ENCODE results near the gene NPL. TPM values are rescaled to one million over a fixed set of nuclear protein-coding genes. Genes with fewer than 3 reads are reported as not detected.

NPL gene, protein sequence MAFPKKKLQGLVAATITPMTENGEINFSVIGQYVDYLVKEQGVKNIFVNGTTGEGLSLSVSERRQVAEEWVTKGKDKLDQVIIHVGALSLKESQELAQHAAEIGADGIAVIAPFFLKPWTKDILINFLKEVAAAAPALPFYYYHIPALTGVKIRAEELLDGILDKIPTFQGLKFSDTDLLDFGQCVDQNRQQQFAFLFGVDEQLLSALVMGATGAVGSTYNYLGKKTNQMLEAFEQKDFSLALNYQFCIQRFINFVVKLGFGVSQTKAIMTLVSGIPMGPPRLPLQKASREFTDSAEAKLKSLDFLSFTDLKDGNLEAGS
- 1.2 and 1.5 TPM in 2 replicates for total RNA-seq

DNA sequence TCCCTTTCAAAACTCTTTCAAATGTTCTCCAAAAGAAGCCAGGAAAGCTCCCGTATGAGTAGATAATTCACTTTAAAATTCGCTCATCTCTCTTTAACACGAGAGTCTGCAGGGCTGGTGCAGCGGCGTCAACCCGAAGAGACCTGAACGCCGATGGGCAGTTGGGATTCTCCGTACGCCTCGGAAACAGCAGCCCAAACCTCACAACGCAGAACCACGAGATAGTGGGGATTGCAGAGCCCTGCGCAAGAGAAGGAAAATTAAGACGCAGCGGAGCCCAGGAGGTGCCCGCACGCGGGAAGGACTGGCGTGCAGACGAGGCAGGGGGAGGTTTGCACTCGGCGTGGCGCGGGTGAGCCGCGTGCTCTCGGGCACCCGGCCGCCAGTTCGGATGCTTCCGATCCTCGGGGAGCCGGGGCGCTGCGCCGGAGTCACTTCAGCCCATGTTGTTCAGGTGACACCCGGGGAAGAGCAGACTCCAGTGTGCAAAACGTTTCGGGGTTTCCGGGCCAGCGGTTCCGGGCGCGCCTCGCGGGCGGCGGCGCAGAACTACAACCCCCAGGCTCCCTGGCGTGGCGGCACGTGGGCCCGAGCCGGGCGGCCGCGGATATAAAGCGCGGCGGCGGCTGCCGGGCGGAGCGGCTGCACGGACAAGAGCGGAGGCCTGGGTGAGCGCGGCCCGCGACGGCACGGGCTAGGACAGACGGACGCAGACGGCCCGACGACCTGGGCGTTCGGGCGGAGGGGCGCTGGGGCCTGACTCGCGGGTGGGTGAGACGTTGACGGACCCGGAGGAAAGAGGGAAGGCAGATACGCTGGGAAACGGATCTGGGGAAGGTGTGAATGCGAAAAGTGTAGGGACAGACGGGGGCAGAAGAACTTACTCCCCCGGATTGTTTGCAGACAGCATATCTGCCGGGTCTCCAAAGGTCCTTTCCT, at the start of gene NPL:
NPL (plus strand) TSS at position 636 of the 939 bp plus-strand sequence. CDS start 4,599 bp downstream, outside the sequence.

DNA sequence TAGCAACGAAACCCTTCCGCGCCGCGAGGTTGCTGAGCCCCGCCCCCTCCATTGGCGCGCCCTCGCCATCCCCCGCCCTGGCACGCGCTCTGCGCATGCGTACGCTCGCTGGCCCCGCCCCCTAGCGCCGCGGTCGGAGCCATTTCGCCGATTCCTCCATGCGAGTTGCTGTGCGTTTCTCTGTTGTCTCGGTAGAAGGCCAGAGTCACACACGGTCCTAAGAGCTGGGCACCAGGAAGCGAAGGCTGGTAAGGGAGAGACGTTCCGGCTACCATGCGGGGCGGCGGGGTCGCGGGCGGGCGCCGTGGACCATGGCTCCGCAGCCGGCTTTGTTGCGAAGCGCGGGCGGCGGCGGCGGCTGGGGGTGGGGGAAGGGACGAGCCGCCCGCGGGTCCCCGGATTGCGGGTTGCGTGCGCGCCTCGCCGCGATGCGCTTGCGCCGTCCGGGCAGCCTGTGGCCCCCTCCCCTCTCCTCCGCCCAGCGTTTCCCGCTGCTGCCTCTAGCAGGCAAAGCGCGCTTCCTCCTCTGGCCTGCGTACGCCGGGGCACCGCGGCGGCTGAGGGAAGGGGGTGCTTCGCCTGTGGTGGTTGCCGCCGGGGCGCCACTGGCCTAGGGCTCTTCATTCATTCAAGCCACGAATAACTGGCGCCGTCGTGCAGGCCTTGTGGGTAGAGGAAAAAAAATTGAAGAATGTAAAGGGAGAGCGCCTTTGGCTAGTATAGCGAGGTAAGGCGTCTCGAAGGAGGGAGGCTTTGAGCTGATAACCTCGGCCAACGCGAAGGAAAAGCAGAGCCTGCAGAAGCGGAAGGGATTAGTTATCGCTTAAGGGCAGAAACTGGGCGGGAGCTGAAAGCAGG, 49.9 kb downstream of the NPL start, which contains the start of gene DHX9:
DHX9 (plus strand) TSS at position 139 of the 858 bp plus-strand sequence. CDS start 3,220 bp downstream, outside the sequence.

Other genes with a start within 250 kb of the NPL start
- 6.8 and 13.7 TPM in 2 replicates for gene RNASEL, start 200.5 kb upstream of the NPL start, total RNA-seq
- 0.14 and 0.30 TPM in 2 replicates for gene RGS16, start 185.4 kb upstream of the NPL start, total RNA-seq
- gene RGS8, start 105.2 kb upstream of the NPL start, total RNA-seq = not detected in 2 replicates
- 126 and 174 TPM in 2 replicates for gene DHX9, start 49.6 kb downstream of the NPL start, total RNA-seq
- not detected in 2 replicates for gene SHCBP1L, start 163.4 kb downstream of the NPL start, total RNA-seq
- gene LAMC1, start 233.6 kb downstream of the NPL start, total RNA-seq = 959 and 1,206 TPM in 2 replicates

Measured in smooth muscle cell of the umbilical artery (primary cell).